UCSD-AML1 (cell line): ENCODE results near the gene JUN.
"Not testable (repeated sequence)": the region's sequence is repeated elsewhere in the genome, so short reads cannot be mapped to it uniquely, and the experiment has no call there.

Source experiments
- DNase-seq: peaks from one replicate; lab custom pipeline; 2025; ENCODE audit not compliant: unreplicated experiment; lab: John Stamatoyannopoulos, UW

Gene JUN

DNA sequence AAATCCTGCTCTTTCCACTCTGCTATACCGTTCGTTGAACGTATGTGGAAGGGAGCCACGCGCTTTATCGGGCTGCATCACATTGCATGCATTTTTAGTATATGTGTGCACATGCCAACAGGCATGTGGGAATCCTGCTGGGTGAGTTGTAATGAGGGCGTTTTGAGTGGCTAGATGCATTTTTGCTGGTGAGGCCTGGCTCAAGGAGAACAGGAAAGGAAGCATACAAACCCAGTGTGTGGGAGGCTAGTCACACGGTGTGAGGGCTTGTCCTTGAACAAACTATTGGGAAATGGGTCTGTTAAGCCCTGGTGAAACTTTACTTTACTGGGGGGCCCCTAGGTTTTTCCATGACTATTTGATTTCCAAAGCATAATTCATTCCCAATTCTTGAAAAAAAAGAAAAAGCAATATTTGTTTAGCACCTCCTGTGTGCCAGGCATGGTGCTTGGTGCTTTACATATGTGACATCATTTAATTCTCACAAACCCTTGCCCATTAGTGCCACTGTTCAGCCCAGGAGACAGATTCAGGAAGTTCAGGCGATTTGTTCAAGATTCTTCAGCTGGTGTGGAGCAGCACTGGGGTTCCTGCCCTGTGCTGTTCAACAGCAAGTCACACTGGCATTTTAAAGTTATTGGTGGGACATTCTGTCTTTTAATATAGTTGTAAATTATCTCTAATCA is 25.6 kb upstream of the JUN start:
- no peak for DNase-seq

DNA sequence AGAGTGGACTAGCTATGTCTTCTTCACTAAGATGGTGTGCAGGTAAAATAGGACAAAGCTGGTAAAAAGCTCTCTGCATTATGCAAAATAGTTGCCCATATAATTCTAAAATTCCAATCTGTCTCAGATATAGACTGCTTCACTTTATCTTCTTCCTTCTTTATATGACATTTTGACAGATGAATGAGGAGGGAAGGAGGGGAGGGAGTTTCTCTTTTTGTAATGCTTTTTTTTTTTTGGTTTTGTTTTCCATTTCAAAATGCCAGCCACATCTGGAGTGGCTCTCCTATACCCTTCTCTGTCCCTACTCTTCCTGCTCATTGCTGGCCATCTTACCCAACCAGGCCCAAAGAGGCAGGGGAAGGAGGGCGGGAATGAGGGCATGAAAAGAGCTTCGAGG is 24.2 kb upstream of the JUN start:
- DNase-seq, result no peak

DNA sequence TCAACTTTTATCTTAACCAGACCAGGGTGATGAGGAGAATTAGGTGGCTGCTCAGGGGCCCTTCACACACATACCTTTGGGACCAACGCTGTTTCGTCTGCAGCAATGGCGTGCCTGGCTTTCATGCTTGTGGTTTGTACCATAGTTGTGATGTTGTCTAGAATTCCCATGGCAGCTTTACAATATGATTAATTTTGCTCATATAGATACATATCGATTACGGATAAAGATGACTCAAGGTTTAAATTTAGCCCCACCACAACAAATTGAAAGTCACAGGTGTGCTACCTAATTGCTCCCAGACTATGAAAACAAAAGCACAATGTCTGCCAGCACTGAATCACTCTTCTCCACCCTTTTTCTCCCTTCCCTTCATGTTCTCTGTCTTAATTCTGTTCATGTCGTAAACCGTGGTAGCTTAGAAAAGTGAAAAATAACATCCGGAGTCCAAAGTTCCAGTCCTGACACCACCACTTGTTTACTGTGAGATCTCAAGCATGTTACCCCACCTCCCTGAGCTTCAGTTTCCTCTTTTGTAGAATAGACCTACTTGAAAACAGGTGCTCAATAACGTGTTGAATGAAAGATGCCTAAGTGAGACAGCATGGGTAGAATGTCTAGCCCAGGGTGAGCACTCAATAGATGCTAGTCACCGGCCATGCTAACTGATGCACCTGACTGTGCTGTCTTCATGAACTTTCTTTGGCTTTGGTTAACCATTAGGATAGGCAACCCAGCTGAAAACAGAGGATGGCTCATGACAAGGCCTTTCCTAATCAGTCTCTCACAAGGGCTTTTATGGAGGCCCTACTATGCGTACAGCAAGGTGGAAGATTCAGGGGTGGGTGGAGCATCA is 22.1 kb upstream of the JUN start:
- DNase-seq, result no peak

DNA sequence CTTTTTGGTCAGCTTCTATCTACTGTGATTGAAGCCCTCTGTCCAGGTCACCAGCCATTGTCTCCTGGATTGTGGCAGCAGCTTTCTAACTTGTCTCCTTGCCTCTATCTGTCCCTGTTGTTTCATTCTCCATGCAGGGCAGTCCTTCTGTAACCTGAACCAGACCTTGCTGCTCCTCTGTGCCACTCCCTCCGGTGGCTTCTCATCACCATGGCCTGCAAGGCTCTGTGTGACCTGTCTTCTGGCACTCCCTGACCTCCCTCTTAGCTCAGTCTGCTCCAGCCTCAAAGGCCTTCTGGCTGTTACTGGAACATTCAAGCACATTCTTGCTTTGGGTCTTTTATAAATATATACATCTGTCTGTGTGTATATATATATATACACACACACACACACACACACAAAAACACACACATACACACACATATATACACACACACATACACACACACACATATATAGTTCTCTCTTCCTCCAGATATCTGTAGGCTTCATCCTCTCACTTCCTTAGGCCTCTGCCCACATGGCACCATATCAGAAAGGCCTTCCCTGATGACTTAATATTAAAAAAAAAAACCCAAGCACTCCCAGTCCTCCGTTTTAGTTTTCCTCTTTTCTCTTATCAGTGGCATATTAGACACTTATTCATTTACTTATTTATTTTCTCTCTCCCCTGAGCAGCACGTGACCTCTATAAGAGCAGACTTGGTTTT is 21.2 kb upstream of the JUN start:
- no peak for DNase-seq

DNA sequence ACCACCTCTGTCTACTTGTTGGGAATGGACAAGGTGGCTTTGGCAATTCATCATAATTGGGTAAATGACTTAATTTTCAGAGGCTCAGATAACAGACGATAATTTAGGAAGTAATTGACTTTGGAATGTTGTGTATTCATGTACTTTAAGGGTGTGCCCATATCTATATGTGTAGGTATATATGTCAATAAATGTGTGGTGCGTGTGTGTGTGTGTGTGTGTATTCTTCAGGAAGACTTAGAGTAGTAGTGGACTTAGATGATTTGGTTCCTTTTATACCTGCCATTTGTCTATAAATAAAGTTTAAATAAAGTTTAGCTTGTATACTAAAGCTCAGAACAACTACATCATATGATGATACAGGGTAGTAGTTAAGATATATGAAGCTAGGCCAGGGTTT is 20.0 kb upstream of the JUN start:
- DNase-seq, result no peak

DNA sequence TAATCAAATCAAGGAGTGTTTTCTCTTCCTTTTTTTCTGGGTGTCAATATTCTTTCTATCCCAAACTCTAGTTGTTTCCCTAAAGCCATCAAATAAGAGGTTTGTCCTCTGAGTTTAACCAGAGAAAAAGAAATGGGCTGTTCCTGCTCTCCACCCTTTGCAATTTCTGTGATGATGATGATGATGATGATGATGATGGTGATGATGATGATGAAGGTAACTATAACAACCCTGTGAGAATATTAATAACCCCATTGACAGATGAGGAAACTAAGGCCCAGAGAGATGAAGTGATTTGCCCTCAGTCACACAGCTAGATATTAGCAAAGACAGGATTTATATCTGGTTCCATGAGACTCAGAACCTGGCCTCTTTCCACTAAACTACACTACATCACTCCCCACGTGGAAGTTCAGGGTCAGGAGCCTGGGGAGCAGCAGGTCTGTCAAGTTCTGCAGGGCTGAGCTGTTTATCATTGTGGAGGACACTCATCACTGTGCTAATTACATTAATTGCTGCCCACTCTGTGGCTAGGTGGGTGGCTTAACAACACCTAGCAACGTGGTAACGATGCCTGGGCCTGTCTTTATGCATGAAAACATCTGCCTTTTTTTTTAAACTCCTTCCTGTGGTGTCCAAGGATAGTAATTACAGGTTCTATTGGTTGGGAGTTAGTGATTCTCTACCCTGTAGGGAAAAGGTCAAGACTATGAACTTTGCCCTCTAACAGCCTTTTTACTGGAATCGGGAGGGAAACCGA is 19.0 kb upstream of the JUN start:
- no peak for DNase-seq

DNA sequence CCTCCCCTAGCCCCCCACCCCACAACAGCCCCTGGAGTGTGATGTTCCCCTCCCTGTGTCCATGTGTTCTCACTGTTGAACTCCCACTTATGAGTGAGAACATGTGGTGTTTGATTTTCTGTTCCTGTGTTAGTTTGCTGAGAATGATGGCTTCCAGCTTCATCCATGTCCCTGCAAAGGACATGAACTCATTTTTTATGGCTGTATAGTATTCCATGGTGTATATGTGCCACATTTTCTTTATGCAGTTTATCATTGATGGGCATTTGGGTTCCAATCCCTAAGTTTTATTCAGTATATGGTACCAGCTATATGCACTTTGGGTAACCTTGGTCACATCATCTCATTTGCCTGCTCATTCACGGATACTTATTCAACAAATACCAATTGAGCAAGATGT is 17.4 kb upstream of the JUN start:
- not testable (repeated sequence) for DNase-seq

DNA sequence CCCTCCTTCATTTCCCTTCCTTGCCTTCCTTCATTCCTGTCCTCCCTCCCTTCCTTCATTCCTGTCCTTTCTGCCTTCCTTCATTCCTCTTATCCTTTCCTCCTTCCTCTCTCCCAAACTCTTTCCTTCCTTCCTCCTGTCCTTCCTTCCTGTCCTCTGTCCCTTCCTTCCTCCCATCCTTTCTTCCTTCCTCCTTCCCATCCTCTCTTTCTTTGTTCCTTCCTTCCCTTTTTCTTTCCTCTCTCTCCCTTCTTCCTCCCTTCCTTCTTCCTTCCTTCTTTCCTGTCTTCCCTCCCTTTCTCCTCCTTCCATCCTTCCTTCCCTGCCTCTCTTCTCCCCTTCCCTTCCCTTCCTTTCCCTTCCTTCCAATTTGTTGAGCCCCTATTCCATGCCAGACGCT is 15.8 kb upstream of the JUN start:
- DNase-seq, result no peak

DNA sequence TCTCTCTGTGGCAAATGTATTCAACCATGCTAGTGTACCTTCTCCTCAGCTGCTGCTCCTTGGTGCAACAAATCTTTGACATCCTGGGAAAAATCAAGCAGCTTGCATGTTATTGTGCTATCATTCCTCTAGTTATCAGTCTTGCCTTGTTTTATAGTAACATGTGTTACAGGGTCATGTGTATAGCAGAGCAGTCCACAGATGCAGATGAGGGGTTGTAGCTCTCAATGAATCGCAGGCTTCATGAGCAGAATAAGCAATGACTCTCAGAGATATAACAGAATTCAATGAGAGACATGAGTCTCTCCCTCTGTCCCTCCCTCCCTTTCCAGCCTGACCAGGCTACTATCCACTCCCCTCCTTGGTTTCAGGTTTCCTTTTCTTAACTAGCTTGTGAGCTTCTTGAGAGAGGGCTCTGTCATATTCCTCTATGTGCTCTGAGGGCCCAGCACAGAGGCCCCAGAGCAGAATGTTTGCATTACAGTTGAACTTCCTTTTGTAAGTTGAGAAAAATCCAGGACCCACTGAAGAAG is 15.1 kb upstream of the JUN start:
- no peak for DNase-seq

DNA sequence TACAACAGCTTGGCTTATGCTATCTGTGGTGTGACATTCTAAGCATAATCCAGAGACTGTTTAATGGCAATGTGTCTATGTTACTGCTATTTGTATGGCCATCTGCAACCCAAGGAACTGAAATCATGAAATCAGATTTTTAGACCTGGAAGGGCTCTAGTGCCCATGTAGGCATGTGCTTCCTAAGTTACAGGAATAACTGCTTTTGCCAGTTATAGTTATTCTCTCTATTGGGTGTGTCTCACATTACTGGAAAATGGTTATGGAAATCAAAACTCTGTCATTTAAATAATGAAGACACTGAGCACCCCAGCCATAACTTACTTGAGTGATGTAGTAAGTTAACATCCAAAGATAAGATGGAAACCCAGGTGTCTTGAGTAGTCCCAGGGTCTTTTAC is 12.6 kb upstream of the JUN start:
- DNase-seq, result no peak

DNA sequence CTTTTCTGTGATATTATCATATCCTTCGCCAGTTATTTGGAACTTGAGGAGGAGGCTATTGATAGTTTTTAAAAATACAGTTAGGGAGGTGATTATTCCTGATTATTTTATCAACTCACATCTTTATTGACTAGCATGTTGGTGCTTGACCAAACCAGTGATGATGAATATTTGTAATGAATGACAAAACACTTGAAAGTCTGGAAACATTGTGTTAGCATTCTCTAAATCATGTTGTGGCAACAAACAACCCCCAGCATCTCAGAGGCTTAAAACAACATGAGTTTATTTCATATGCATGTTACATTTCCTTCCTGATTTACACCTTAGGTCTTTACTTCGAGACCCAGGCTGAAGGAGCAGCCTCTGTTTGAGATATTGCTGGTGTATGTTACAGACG is 10.7 kb upstream of the JUN start:
- no peak for DNase-seq

DNA sequence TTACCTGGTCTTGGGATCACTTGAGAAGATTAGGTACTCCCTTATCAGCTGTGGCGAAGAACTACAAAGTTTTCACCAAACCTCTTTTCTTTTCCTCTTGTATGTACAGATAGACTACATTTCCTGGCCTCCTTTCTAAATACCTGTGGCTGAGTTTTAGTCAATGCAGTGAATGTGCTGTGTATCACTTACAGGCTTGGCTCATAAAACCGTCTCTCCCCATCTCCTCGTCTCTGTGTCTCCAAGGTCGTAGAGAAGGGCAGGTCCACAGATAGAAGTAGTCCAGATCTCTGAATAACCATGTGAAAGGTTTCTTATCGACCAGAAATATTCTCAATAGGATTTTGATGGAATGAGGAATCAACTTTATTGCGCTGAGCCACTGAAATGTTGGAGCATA is 9.0 kb upstream of the JUN start:
- no peak for DNase-seq

DNA sequence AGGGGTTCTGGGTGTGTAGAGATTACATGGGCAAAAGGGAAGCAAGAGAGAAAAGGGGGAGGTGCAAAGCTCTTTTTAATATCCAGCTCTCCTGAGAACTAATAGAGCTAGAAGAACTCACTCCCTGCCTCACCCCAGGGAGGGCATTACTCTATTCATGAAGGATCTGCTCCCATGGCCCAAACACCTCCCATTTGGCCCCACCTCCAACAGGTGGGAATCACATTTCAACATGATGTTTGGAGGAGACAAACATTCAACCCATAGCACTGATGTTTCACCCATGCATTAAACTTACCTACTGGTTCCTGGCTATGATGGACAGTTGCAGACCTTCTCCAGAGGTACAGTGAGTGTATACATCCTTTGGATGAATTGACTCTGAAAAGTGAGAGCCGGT is 7.3 kb upstream of the JUN start:
- DNase-seq, result no peak

DNA sequence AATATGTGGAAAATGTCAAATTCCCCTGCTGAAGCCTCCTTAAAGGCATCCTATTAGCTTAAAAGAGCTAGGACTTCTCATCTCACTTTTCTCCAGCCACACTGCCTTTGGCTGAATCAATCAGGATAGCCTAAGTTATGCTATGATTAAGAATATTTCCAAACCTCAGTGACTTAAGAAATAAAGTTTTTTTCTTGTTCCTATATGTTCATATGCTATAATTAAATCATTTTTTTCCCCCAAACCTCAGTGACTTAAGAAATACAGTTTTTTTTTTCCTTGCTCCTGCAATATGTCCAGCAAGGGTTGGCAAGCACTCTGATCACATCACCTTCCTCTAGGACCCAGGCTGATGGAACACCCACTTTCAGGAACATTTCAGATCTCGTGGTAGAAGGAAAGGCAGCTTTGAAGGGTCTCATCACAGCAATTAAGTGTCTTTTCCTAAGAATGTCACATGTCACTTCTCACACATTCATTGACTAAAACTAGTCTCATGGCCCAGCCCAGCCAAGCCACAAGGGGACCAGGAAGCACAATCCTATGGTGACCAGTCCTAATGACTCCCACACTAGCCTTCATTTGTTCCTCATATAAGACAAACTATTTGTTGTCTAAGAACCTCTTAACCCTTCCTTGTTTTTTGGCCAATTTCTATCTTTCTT is 6.3 kb upstream of the JUN start:
- no peak for DNase-seq

DNA sequence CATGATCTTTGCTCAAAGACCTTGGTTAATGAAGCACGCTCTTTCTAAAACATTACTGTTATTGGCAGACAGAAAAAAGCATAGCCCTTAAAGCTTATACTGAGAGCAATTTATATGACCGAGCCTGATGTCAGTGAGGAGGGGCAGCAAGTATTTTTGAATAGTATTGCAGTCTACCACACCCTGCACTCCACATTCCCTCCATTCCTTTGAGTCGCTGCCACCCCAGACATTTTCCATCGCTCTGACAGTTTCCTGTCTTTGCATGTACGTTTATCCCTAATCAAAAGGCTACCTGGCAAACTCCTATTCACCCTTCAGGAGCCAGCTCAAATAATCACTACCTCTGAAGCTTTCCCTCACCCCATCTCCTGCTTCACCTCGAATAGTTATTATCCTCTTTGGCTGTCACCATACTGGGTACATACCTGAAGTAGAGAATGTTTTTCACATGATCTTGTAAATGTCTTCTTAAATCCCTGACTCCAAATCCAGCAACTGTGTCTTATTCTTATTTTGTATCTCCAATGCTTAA is 5.5 kb upstream of the JUN start:
- no peak for DNase-seq

DNA sequence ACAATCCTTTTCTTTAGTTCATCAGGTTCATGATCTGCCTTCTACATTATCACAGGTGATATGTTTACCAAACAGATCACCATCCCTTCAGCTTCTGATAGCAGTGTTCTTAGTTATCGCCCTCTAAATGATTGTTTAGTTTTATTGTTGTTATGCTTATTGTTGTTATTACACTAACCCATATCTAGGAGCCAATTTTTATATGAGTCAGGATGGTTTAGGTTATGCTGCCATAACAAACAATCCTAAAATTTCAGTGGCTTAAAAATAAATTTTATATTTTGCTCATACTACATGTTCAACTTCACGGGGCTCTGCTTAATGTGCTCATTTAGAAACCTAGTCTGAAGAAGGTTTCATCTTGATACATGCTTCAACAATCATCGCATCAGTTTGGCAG is 4.4 kb upstream of the JUN start:
- DNase-seq, result no peak

DNA sequence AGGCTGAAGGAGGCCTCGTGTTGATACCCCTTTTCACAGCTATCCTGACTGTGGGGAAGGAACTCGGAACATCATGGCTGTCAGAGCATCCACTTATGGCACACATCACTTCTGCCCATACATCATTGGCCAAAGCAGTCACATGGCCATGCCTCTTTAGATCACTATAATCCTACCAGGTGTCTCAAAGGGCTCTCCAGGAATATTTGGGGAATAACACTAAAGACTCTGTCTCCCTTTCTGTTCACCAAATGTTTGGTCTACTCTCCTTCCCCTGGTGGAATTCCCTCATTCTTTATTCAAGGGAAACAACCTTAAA is 3.0 kb upstream of the JUN start:
- DNase-seq, result no peak

DNA sequence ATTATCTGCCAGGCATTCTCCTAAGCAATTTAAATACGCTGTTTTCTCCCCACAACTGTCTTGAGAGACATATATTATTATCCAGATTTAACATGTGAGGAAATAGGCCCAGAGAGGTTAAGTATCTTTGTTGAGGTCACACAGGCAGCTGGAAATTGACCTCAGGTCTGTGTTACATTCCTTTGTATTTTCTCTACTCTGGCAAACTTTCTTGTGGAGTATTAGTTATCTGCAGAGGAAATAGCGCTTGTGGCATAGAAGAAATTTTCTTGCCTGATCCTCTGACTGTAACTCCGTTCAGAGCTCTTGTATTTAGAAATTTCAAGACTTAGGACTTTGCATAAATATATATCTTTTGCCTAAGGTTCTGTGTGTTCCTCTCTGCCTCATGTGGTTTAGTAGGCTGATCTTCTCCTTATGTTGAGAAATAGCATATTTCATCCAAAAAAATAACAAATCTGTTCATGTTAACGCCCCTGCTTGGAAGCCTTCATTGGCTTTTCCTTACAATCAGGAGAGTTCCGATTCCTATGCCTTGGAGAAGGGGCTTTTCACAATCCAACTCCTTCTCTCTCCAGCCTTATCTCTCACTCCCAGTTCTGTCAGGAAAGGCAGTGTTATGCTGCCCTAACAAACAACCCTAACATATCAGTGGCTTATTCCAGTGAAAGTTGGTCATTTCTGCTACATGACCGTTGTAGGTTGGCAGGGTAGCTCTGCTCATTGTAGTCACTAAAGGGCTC is 2.5 kb upstream of the JUN start:
- no peak for DNase-seq

DNA sequence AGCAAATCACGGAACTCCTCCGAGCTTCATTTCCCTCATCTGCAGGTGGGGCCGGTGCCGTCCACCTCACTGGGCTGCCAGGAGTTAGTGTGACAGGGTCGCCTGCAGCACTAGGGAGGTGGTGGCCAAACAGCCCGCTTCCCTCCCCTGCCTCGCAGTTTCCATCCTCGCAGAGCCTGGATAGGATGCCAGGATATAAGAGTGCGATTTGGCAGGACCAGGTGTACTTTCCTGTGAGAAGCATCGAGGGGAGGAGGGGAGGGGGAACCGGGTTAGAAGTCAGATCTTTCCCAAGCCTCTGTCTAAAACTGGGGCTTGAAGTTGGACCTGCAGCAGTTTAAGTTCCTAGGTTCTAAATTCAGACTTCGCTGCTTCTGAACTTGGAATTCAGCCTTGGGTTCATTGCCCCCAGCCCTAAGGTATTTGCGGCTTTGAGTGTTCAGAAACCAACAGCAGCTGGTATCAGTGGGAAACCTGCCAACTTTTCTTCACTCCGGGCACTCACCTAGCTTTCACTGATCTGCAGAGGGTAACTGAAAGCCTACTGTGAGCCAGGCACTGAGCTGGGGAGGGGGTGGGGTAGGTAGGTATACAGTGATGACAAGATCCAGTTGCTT is 1.7 kb upstream of the JUN start:
- DNase-seq, result no peak
